ENCODE results near the gene ABCA7.

DNA sequence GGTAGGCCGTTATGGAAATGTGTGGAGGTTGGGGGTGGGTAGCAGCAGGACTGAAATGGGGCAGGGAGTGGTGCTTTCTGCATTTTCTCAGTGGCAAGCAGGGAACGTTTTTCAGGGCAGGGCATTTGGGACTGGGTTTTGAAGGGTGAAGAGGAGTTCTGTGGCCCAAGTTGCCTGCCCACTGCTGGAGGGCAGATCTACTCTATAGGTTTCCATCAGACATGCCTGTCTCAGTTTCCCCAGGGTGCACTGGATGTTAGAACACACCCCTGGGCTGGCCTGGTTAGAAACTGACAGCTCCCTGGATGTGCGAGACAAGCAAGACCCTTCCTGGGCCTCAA lies 40.6 kb upstream of the ABCA7 start:
- TF ChIP-seq CTCF (IDR thresholded peaks at IDR 0.05; ENCODE audit: insufficient read depth, low read length, poor library complexity, severe bottlenecking) (no peak), EZH2phosphoT487 (conservative IDR thresholded peaks at IDR 0.05; ENCODE audit: low read length) (no peak)

Measured in SU-DHL-6 (cell line).